ENCODE measurements around the gene PCSK5.

Gene PCSK5

DNA sequence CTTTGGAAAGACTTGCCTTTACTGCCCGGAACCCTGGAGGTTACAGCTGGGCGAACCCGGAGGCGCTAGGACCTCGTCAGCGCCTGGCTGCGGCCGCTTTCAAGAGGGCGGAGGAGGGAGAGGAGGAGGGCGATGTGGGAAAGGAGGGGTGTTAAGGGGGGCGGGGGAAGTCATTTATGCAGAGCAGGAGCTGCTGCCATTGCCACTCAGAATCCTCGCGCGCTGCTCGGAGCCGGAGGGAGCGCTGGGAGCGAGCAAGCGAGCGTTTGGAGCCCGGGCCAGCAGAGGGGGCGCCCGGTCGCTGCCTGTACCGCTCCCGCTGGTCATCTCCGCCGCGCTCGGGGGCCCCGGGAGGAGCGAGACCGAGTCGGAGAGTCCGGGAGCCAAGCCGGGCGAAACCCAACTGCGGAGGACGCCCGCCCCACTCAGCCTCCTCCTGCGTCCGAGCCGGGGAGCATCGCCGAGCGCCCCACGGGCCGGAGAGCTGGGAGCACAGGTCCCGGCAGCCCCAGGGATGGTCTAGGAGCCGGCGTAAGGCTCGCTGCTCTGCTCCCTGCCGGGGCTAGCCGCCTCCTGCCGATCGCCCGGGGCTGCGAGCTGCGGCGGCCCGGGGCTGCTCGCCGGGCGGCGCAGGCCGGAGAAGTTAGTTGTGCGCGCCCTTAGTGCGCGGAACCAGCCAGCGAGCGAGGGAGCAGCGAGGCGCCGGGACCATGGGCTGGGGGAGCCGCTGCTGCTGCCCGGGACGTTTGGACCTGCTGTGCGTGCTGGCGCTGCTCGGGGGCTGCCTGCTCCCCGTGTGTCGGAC is at the start of gene PCSK5:
Gene PCSK5 (plus strand): TSS at position 202 of the 805 bp plus-strand sequence. CDS start 509 bp downstream, at position 711.
- ChIA-PET POLR2A (no interaction called here), CTCF (no interaction called here)
- TF ChIP-seq, protein P1, sequence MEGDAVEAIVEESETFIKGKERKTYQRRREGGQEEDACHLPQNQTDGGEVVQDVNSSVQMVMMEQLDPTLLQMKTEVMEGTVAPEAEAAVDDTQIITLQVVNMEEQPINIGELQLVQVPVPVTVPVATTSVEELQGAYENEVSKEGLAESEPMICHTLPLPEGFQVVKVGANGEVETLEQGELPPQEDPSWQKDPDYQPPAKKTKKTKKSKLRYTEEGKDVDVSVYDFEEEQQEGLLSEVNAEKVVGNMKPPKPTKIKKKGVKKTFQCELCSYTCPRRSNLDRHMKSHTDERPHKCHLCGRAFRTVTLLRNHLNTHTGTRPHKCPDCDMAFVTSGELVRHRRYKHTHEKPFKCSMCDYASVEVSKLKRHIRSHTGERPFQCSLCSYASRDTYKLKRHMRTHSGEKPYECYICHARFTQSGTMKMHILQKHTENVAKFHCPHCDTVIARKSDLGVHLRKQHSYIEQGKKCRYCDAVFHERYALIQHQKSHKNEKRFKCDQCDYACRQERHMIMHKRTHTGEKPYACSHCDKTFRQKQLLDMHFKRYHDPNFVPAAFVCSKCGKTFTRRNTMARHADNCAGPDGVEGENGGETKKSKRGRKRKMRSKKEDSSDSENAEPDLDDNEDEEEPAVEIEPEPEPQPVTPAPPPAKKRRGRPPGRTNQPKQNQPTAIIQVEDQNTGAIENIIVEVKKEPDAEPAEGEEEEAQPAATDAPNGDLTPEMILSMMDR (IDR thresholded peaks at IDR 0.05; ENCODE audit: insufficient read depth, low read length, missing control alignments), result peak; percentile 17
- DNase-seq (ENCODE audit: low read depth, low spot score), result peak; percentile 29
- peak within 1 kb of the TSS; percentile 66 for H3K4me3 ChIP-seq (ENCODE audit: low read depth, low read length)

DNA sequence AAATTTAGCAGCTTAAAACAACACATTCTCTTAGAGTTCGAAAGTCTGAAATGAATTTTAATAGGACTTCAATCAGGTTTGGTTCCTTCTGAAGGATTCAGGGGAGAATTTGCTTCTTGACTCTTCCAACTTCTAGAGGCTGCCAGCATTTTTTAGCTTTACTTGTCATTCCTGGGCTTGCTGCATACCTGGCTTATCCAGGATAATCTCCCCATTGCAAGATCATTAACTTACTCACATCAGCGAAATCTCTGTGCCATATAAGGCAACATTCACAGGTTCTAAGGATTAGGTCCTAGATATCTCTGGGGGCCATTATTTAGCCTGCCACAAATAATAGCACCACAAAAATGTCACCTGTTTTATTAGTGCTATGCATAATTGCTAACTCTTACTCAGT is 46.2 kb upstream of the PCSK5 start:
- no peak for DNase-seq (ENCODE audit: low read depth, low spot score)
- TF ChIP-seq, protein P1 (IDR thresholded peaks at IDR 0.05; ENCODE audit: insufficient read depth, low read length, missing control alignments), result no peak
- ChIA-PET POLR2A (no interaction called here), CTCF (interaction anchor here (0.6 kb wide), 1 partner anchor 11 kb away, joined by 4 read pairs; no protein-coding TSS in a partner anchor)
- H3K4me3 ChIP-seq (ENCODE audit: low read depth, low read length), result no peak overlapping the region

DNA sequence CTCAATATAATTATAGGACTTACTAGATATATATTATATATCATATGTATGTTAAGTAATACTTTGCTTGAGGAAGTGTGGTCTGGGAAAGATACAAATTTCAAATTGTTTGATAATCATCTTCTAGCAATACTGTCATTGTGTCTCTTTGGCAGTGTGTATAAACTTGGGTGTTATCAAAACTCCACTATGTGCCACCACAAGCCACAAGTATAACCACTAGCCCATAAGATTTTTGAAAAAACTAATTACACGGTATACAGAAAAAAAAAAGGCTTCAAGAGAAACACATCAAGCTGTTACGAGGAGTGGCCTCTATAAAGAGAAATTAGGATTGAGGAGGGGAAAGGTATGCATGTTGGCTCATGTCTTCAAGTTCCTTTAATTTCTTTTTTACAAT is 44.7 kb upstream of the PCSK5 start:
- TF ChIP-seq, protein P1 (IDR thresholded peaks at IDR 0.05; ENCODE audit: insufficient read depth, low read length, missing control alignments), result no peak
- no peak for DNase-seq (ENCODE audit: low read depth, low spot score)
- CTCF ChIA-PET, result no interaction called here
- POLR2A ChIA-PET, result no interaction called here
- H3K4me3 ChIP-seq (ENCODE audit: low read depth, low read length), result no peak overlapping the region

DNA sequence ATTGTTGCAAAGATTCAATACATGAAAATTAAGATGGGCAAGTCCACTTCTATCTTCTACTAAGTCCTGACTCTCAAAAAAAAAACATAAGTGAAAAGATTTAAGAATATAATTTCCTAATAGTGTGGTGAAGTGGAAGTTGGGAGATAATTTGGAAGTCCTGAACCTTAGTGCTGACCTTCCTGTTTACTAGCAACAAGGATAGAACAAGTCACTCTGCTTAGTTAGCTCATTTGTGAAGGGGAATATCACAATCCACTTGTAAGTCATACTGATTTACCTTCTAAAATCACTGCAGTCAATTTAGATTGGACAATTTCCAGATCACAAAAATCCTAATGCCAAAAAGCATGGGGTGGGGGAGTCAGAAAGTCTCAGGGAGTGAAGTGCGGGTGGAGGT is 43.4 kb upstream of the PCSK5 start:
- no peak overlapping the region for H3K4me3 ChIP-seq (ENCODE audit: low read depth, low read length)
- ChIA-PET POLR2A (no interaction called here), CTCF (interaction anchor here (1.2 kb wide), 1 partner anchor 8 kb away, joined by 3 read pairs; no protein-coding TSS in a partner anchor)
- DNase-seq (ENCODE audit: low read depth, low spot score), result no peak
- TF ChIP-seq, protein P1 (IDR thresholded peaks at IDR 0.05; ENCODE audit: insufficient read depth, low read length, missing control alignments), result no peak

DNA sequence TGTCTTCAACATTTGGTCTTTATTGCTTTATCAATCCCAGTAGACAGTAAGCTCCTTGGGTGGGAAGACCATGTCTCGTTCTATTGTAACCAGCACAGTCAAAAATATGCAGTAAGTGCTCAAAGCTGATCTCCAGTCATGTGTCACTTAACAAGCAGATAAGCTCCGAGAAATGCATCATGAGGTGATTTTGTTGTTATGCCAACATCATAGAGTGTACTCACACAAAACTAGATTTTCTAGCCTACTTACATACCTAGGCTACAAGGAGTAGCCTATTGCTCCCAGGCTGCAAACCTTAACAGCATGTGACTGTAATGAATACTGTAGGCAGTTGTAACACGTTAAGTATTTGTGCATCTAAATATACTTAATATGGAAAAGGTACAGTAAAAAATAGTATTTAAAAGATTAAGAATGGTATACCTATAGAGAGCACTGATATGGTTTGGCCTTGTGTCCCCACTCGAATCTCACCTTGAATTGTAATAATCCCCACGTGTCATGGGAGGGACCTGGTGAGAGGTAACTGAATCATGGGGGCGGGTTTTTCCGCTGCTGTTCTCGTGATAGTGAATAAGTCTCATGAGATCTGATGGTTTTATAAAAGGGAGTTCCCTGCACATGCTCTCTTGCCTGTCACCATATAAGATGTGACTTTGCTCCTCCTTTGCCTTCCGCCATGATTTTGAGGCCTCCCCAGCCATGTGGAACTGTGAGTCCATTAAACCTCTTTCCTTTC is 39.8 kb upstream of the PCSK5 start:
- TF ChIP-seq, protein P1 (IDR thresholded peaks at IDR 0.05; ENCODE audit: insufficient read depth, low read length, missing control alignments), result no peak
- DNase-seq (ENCODE audit: low read depth, low spot score), result no peak
- no peak overlapping the region for H3K4me3 ChIP-seq (ENCODE audit: low read depth, low read length)
- CTCF ChIA-PET, result no interaction called here
- POLR2A ChIA-PET, result no interaction called here

DNA sequence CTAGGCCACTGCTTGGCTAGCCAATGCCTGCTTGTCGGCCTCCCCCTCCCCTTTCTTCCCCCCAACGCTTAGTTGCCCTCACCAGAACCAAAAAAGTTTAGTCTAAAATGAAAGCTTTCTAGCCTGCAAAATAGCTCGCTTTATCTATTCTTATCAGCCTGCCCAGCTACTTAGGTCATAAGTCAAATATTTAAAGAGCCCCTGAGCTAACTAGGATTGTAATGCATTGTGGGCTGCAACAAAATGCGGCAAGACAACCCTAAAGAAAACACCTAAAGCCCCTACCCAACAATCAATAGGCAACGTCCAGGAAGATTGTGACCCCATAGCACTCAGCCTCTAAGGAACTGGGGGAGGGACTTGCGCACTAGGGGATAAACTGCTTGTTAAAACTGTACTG is 38.6 kb upstream of the PCSK5 start:
- POLR2A ChIA-PET, result no interaction called here
- no peak overlapping the region for H3K4me3 ChIP-seq (ENCODE audit: low read depth, low read length)
- TF ChIP-seq, protein P1 (IDR thresholded peaks at IDR 0.05; ENCODE audit: insufficient read depth, low read length, missing control alignments), result no peak
- DNase-seq (ENCODE audit: low read depth, low spot score), result no peak
- CTCF ChIA-PET, result no interaction called here

Measured in AG04449 (cell line).